GM12865 (cell line): Measurements from ENCODE around the gene EIF4G3.

Source experiments
- DNase-seq: peaks from one replicate; pipeline ENCODE4 v3.0.0; 2010; ENCODE audit warnings: low read depth
- H3K4me3 ChIP-seq: 2 replicates; pipeline ENCODE4 v1.5.1; 2011; ENCODE audit warnings: mild to moderate bottlenecking, low read depth, low read length, control low read depth
- TF ChIP-seq, protein P1 (sequence below): IDR thresholded peaks from 2 replicates; pipeline ENCODE4 v1.5.1; 2011; ENCODE audit warnings: low read length, control low read depth, low read depth, inconsistent platforms; ENCODE audit not compliant: insufficient read depth; ENCODE audit errors: missing control alignments

EIF4G3 gene

DNA sequence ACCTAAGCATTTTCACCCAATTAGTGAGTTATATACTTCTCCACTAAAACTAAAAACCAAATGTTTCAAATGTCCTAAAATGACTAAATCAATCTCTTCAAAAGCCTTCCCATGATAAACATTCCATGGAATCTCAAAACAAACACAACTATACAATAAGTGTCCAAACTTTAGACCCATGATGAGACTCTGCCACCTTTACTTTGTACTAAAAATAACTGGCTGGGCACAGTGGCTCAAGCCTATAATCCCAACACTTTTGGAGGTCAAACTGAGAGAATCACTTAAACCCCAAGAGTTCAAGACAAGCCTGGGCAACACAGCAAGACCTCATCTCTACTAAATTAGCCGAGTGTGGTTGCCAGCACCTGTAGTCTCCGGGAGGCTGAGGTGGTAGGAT is 87.4 kb downstream of the EIF4G3 start:
- TF ChIP-seq, protein P1, sequence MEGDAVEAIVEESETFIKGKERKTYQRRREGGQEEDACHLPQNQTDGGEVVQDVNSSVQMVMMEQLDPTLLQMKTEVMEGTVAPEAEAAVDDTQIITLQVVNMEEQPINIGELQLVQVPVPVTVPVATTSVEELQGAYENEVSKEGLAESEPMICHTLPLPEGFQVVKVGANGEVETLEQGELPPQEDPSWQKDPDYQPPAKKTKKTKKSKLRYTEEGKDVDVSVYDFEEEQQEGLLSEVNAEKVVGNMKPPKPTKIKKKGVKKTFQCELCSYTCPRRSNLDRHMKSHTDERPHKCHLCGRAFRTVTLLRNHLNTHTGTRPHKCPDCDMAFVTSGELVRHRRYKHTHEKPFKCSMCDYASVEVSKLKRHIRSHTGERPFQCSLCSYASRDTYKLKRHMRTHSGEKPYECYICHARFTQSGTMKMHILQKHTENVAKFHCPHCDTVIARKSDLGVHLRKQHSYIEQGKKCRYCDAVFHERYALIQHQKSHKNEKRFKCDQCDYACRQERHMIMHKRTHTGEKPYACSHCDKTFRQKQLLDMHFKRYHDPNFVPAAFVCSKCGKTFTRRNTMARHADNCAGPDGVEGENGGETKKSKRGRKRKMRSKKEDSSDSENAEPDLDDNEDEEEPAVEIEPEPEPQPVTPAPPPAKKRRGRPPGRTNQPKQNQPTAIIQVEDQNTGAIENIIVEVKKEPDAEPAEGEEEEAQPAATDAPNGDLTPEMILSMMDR, result no peak
- no peak overlapping the region for H3K4me3 ChIP-seq
- DNase-seq, result no peak

DNA sequence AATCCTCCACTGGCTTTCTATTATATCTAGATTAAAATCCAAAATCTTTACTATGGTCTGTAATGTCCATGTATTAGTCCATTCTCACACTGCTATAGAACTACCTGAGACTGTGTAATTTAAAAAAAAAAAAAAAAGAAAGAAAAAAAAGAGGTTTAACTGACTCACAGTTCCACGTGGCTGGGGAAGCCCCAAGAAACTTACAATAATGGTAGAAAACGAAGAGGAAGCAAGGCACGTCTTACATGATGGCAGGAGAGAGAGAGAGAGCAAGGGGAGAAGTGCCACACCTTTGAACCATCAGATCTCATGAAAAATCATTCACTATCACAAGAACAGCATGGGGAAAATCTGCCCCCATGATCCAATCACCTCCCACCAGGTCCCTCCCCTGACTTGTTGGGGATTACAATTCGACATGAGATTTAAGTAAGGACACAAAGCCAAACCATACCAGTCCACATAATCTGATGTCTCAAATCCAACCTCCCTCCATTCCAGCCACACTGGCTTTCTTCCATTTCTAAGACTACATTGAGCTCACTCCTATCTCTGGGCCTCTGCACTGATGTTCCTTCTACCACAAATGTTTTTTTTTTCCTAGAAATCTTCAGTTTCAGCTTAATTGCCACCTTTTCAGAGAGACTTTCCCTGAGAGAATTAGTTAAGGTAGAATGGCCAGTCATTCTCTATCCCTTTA is 92.4 kb downstream of the EIF4G3 start:
- H3K4me3 ChIP-seq, result no peak overlapping the region
- TF ChIP-seq, protein P1, result no peak
- no peak for DNase-seq

DNA sequence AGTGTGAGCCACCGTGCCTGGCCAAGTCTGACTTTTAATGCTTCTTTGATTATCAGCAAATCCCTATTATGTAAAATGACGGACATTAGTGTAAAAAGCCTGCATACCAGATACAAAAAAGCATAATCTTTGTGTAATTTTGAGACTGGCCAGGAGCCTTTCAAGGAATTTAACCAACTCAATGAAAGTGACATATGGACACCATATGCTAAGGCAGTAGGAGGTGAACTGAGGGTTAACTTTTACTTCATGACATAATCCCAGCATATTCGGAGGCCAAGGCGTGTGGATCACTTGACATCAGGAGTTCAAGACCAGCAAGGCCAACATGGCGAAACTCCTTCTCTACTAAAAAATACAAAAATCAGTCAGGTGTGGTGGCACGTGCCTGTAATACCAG is 94.6 kb downstream of the EIF4G3 start:
- TF ChIP-seq, protein P1, result no peak
- no peak for DNase-seq
- no peak overlapping the region for H3K4me3 ChIP-seq

DNA sequence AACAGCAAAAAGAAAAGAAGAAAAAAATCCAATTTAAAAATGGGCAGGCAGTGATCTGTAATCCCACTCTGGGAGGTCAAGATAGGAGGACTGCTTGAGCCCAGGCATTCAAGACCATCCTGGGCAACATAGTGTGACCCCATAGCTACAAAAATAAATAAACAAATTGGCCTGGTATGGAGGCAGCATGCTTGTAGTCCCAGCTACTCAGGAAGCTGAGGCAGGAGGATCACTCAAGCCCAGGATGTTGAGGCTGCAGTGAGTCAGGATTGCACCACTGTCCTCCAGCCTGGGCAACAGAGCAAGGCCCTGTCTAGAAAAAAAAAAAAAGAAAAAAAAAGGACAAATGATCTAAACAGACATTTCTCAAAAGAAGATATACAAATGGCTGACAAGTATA is 99.6 kb downstream of the EIF4G3 start:
- DNase-seq, result no peak
- TF ChIP-seq, protein P1, result no peak
- H3K4me3 ChIP-seq, result no peak overlapping the region

DNA sequence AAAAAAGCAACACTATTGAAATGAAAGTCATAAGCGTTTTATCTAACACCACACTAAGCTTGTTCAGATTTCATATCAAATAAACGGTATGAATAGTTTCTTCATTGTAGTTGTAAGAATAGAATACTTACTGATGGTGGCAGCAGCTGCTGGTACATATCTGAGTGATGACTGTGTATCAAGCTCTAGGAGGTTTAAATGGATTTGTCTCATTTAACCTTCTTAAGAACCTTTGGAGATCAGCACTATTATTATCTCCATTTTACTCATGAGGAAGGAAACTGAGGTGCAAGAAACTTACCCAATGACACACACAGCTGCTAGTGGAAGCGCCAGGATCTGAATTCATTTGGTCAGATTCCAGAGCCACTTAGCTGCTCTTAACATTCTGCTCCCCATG is 104.0 kb downstream of the EIF4G3 start:
- no peak for DNase-seq
- no peak overlapping the region for H3K4me3 ChIP-seq
- TF ChIP-seq, protein P1, result no peak

DNA sequence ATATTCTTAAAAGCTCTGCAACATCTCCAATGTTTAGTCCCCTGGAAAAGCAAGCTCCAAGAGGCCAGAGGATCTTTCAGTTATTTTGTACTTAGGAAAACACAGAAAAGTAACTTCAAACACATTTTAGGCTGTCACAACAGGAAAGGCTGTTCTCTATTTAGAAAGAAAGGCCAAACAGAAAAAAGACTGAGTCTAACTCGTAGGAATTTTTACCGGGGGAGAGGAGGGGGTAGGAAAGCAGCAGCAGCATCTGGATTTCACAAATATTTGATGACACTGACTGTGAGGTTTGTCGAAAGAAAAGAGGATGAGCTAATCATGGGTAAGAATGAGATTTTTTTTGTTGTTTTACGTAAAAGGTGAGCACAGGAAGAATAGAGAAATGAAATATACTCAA is 107.1 kb downstream of the EIF4G3 start:
- DNase-seq, result no peak
- TF ChIP-seq, protein P1, result no peak
- H3K4me3 ChIP-seq, result no peak overlapping the region

DNA sequence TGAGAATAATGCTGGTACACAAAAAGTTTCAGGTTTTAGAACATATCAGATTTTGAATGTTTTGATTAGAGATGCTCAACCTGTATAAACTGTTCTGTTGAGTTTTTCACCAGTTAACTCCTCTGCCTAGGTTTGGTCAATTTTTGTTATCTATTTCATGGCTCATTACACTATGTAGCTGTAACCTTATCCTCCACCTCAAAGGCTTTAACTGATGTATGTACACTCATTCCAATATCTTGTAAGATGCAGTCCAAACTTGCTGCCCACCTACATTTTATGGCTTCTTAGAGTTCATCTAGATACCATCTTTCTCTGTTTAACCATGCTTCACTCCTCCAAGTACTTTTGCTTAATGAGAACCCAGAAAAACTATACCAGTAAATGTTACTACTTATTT is 107.8 kb downstream of the EIF4G3 start:
- no peak for DNase-seq
- no peak overlapping the region for H3K4me3 ChIP-seq
- TF ChIP-seq, protein P1, result no peak
